Neural cell (in vitro differentiated cells): Measurements from ENCODE around the gene NISCH. TPM values are rescaled to one million over a fixed set of nuclear protein-coding genes. Genes with fewer than 3 reads are reported as not detected.

Source experiments
- H2AFZ ChIP-seq: fragments of 200-600, 300-800 bp; sonication (generic), shearing (Covaris generic); 2 replicates; pipeline ENCODE4 v1.6.0; 2014; ENCODE audit warnings: low read depth, mild to moderate bottlenecking, antibody characterized with exemption, low read length, moderate library complexity
- H3F3A ChIP-seq: fragments of 200-600 bp; shearing (Covaris generic); 2 replicates; pipeline ENCODE4 v1.6.1; 2016; ENCODE audit warnings: mild to moderate bottlenecking, moderate library complexity, mixed read lengths, antibody characterized with exemption, low read length; ENCODE audit not compliant: insufficient read depth, poor library complexity, severe bottlenecking
- H3K27ac ChIP-seq: fragments of 200-600, 300-800 bp; sonication (generic), shearing (Covaris generic); 2 replicates; pipeline ENCODE4 v1.5.1; 2014; ENCODE audit warnings: mild to moderate bottlenecking, low read length, moderate library complexity
- H3K27me3 ChIP-seq: fragments of 300-800, 200-600 bp; sonication (generic), shearing (Covaris generic); 2 replicates; pipeline ENCODE4 v1.6.0; 2014; ENCODE audit warnings: mild to moderate bottlenecking, low read depth, low read length, moderate library complexity; ENCODE audit not compliant: insufficient read depth
- H3K36me3 ChIP-seq: fragments of 300-800, 200-600 bp; sonication (generic), shearing (Covaris generic); 2 replicates; pipeline ENCODE4 v1.5.1; 2014; ENCODE audit warnings: mild to moderate bottlenecking, antibody characterized with exemption, low read length, moderate library complexity; ENCODE audit not compliant: insufficient read depth
- H3K4me2 ChIP-seq: fragments of 300-800, 200-600 bp; sonication (generic), shearing (Covaris generic); 2 replicates; pipeline ENCODE4 v1.6.0; 2014; ENCODE audit warnings: mild to moderate bottlenecking, low read length
- H3K4me3 ChIP-seq: fragments of 300-800, 200-600 bp; sonication (generic), shearing (Covaris generic); 2 replicates; pipeline ENCODE4 v1.5.1; 2014; ENCODE audit warnings: mild to moderate bottlenecking, low read length, moderate library complexity
- H3K79me2 ChIP-seq: fragments of 200-600 bp; shearing (Covaris generic); replicated peaks from 2 replicates; pipeline ENCODE4 v1.6.0; 2014; ENCODE audit warnings: mild to moderate bottlenecking, low read length, moderate library complexity; ENCODE audit not compliant: insufficient read depth
- H3K9ac ChIP-seq: fragments of 300-800, 200-600 bp; sonication (generic), shearing (Covaris generic); 2 replicates; pipeline ENCODE4 v1.6.1; 2016; ENCODE audit warnings: mild to moderate bottlenecking, low read length, mixed read lengths
- H3K9me2 ChIP-seq: fragments of 200-600 bp; shearing (Covaris generic); 2 replicates; pipeline ENCODE4 v1.6.1; 2016; ENCODE audit warnings: mild to moderate bottlenecking, low read length, mixed read lengths; ENCODE audit not compliant: insufficient read depth
- H3K9me3 ChIP-seq: fragments of 200-600, 300-800 bp; sonication (generic), shearing (Covaris generic); 2 replicates; pipeline ENCODE4 v1.6.1; 2016; ENCODE audit warnings: mild to moderate bottlenecking, mixed run types, low read length, moderate library complexity, mixed read lengths
- H4K20me1 ChIP-seq: fragments of 200-600 bp; shearing (Covaris generic); 2 replicates; pipeline ENCODE4 v1.6.1; 2016; ENCODE audit warnings: mild to moderate bottlenecking, mixed run types; ENCODE audit not compliant: insufficient read depth
- EP300 ChIP-seq: fragments of 450-650 bp; conservative IDR thresholded peaks from 2 replicates; pipeline ENCODE4 v1.6.1; 2014; ENCODE audit warnings: antibody characterized with exemption, mild to moderate bottlenecking, moderate library complexity; ENCODE audit not compliant: poor library complexity, severe bottlenecking
- EZH2 ChIP-seq: fragments of 200-600, 300-800 bp; shearing (Covaris generic), sonication (generic); IDR thresholded peaks from 2 replicates; pipeline ENCODE4 v1.6.1; 2014; ENCODE audit warnings: antibody characterized with exemption, low read length, borderline replicate concordance, mild to moderate bottlenecking; ENCODE audit not compliant: insufficient read depth, poor library complexity, severe bottlenecking
- MXI1 ChIP-seq: fragments of 450-650 bp; conservative IDR thresholded peaks from 2 replicates; pipeline ENCODE4 v1.6.1; 2014; ENCODE audit warnings: antibody characterized with exemption, mild to moderate bottlenecking; ENCODE audit not compliant: poor library complexity, severe bottlenecking
- POLR2AphosphoS5 ChIP-seq: IDR thresholded peaks from 2 replicates; pipeline ENCODE4 v1.6.1; 2012
- RAD21 ChIP-seq: fragments of 450-650 bp; conservative IDR thresholded peaks from 2 replicates; pipeline ENCODE4 v1.6.1; 2014; ENCODE audit warnings: antibody characterized with exemption, mild to moderate bottlenecking, moderate library complexity
- REST ChIP-seq: IDR thresholded peaks from 2 replicates; pipeline ENCODE4 v1.6.1; 2012; ENCODE audit warnings: borderline replicate concordance
- SMC3 ChIP-seq: fragments of 450-650 bp; conservative IDR thresholded peaks from 2 replicates; pipeline ENCODE4 v1.6.1; 2014; ENCODE audit warnings: antibody characterized with exemption, mild to moderate bottlenecking, moderate library complexity; ENCODE audit not compliant: poor library complexity
- TAF1 ChIP-seq: IDR thresholded peaks from 2 replicates; pipeline ENCODE4 v1.6.1; 2012; ENCODE audit warnings: low read depth
- polyA plus RNA-seq: library from polyadenylated mRNA; depleted of rRNA; stranded (reverse); fragments of >200 nt; gene quantifications from 2 replicates; pipeline ENCODE4 v1.2.3, GENCODE V29; 2014
- TF ChIP-seq, protein P1 (sequence below): fragments of 450-650 bp; IDR thresholded peaks from 2 replicates; pipeline ENCODE4 v1.5.1; 2014; ENCODE audit warnings: antibody characterized with exemption, mild to moderate bottlenecking, moderate library complexity; ENCODE audit not compliant: poor library complexity, severe bottlenecking

Gene NISCH
- polyA plus RNA-seq, 1 donor from 2014 or later: 88.9 TPM

- peaks cover 20% of the 10 kb centered on the region for H3K79me2 ChIP-seq
- no peaks in the 10 kb centered on the region for H4K20me1 ChIP-seq
- no peak overlapping the region for H3K27ac ChIP-seq
Measured at GRCh38 chr3:52535411-52536111, 80.2 kb downstream of the NISCH start.

GRCh38 chr3:52536112-52536368 is 80.6 kb downstream of the NISCH start:
- no peak overlapping the region for H2AFZ ChIP-seq

More at GRCh38 chr3:52535411-52536111, 80.2 kb downstream of the NISCH start:
- Histone ChIP-seq H3F3A (no peaks in the 10 kb centered on the region), H3K9me2 (no peaks in the 10 kb centered on the region), H3K4me2 (no peak overlapping the region), H3K4me3 (peak overlapping the region; percentile 81), H2AFZ (no peak overlapping the region), H3K9ac (no peak overlapping the region), H3K9me3 (no peaks in the 10 kb centered on the region), H3K36me3 (no peaks in the 10 kb centered on the region), H3K27me3 (peaks cover 7% of the 10 kb centered on the region)
- TF ChIP-seq EZH2 (no peak), MXI1 (no peak), SMC3 (no peak), EP300 (no peak), RAD21 (no peak)
- TF ChIP-seq, protein P1, sequence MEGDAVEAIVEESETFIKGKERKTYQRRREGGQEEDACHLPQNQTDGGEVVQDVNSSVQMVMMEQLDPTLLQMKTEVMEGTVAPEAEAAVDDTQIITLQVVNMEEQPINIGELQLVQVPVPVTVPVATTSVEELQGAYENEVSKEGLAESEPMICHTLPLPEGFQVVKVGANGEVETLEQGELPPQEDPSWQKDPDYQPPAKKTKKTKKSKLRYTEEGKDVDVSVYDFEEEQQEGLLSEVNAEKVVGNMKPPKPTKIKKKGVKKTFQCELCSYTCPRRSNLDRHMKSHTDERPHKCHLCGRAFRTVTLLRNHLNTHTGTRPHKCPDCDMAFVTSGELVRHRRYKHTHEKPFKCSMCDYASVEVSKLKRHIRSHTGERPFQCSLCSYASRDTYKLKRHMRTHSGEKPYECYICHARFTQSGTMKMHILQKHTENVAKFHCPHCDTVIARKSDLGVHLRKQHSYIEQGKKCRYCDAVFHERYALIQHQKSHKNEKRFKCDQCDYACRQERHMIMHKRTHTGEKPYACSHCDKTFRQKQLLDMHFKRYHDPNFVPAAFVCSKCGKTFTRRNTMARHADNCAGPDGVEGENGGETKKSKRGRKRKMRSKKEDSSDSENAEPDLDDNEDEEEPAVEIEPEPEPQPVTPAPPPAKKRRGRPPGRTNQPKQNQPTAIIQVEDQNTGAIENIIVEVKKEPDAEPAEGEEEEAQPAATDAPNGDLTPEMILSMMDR: no peak

More at GRCh38 chr3:52536112-52536368, 80.6 kb downstream of the NISCH start:
- Histone ChIP-seq H3K4me2 (peak overlapping the region; percentile 67), H3K27ac (no peak overlapping the region), H3K36me3 (no peaks in the 10 kb centered on the region), H3F3A (no peaks in the 10 kb centered on the region), H3K9ac (no peak overlapping the region), H3K79me2 (peaks cover 20% of the 10 kb centered on the region), H4K20me1 (no peaks in the 10 kb centered on the region), H3K9me2 (no peaks in the 10 kb centered on the region), H3K27me3 (peaks cover 7% of the 10 kb centered on the region), H3K4me3 (peak overlapping the region; percentile 81), H3K9me3 (no peaks in the 10 kb centered on the region)
- TF ChIP-seq POLR2AphosphoS5: no peak
- no peak for TF ChIP-seq RAD21
- no peak for TF ChIP-seq EZH2
- TF ChIP-seq EP300: no peak
- TF ChIP-seq SMC3: no peak
- TF ChIP-seq, protein P1: no peak
- no peak for TF ChIP-seq TAF1
- no peak for TF ChIP-seq MXI1
- TF ChIP-seq REST: no peak
